ENCODE measurements around the gene SLC4A1AP.
A peak's percentile ranks its signal among the peaks of the same experiment; 100 is the strongest.
"Not testable (repeated sequence)": the region's sequence is repeated elsewhere in the genome, so short reads cannot be mapped to it uniquely, and the experiment has no call there.

SLC4A1AP gene

GRCh38 chr2:27652341-27652740 is 11.3 kb upstream of the SLC4A1AP start:
- DNase-seq: no peak

DNA sequence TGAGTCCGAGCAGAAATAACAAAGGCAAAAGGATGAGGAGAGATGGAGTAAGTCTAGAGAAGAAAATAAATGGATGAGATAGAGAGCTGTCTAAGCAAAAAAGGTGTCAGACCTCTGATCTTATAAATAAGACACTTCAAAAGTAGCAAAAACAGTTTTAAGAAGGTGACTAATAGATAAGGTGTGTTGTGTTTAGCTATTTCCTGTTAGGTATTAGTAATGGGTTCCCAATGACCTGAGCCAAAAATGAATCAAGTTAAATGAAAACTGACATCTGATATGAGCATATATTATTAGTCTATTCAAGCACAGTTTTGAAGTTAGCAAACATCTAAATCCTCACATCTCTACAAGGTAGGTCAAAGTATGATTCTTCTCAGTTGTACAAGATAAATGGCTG is 10.9 kb upstream of the SLC4A1AP start:
- DNase-seq: no peak

DNA sequence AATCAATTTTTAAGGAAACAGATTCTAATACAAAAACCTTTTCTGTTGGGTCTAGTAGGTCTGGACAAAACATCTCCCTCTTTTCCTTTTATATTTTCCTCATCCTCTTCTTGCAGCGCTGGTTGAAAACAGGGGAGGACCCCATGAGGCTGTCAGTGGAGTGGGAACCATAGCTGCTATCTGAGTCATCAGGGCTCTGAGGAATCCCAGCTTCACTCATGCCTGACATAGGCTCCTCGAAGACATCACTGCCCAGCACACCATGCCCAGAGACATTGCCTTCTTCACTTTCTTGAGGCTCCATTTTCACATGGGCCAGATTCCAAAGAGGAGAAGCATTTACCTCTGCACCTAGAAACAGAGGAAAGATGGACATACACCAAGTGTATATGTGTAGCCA is 10.3 kb upstream of the SLC4A1AP start:
- no peak for DNase-seq

DNA sequence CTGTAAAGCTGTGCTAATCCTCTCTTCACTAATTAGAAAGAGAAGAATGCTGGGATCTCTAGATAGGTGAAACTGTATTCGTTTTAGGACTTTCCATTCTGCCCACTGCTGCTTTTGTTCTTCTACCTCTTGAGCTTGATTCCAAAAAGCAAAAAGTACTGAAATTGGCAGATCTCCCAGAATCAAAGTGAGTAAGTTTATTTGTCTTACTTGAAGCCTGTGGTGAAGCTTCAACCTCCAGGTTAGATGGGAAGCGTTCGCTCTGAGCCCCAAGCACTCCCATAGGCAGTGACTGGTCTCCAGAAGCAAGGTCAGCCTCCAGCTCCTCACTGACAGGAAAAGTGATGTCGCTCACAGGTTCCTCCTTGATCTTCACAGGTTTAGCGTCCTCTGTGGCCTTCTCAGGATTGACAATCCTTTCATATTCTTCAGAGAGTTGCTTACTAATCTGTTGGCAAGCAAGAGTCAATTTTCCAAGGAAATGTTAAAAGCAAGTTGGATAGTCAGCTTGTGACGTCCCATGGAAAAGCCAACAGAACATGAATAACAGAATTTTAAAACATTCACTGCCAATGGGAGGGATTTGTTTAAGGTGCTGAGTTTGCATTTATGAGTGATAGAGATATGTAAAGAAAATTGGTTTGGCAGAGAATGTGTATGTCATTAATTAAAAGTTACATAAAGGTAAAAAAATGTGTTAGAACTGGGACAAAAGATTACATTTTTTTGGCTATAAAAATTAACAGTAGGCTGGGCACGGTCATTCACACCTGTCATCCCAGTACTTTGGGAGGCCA is 8.3 kb upstream of the SLC4A1AP start:
- DNase-seq: no peak

DNA sequence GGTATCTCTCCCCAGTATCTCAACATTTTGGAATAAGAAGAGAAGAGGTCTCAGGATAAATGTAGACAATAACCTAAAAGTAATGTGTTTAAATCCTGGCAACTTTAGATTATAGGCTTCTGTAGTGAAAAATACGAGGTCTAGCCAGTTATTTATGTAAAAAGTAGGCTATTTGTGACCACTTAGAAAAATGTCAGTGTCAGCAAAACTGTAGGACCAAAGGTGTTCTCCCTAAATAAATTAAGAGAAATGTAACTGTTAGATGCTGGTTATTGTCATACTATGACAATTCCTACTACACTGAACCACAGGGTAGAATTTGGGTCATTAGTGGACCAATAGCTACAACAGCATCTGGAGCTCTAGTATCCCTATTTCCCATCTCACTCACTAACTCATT is 2.3 kb upstream of the SLC4A1AP start:
- DNase-seq: no peak

DNA sequence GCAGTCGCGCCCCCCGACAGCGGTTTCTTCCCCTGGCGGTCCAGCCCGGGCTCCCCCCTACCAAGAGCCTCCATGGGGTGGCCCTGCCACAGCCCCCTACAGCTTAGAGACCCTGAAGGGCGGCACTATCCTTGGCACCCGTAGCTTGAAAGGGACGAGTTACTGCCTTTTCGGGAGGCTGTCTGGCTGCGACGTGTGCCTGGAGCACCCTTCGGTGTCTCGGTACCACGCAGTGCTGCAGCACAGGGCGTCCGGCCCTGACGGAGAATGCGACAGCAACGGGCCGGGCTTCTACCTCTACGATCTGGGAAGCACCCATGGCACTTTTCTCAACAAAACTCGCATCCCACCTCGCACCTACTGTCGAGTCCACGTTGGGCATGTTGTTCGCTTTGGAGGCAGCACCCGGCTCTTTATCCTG is 475 bp downstream of the SLC4A1AP start:
- no peak for DNase-seq

GRCh38 chr2:27664622-27665363 is 1.1 kb downstream of the SLC4A1AP start:
- no peak for DNase-seq

DNA sequence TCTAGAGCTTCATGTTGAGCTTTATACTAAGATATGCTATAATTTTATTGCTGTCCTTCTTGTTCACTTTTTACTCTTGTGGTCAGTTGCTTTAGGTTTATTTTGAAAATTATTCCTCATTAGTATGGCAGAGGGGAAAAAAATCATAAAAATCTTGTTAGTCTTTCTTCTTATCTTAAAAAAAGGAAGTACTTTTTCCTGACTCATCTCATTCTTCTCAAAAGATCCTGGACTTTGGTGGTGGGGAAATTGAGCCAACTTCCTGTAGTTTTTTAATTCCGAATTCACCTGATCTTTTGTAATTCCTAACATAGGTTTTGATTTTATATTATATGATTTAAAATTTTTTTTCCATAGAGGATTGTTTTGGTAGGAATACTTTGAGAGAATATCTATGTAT is 3.8 kb downstream of the SLC4A1AP start:
- no peak for DNase-seq

GRCh38 chr2:27671235-27671634 is 7.5 kb downstream of the SLC4A1AP start:
- DNase-seq: no peak

DNA sequence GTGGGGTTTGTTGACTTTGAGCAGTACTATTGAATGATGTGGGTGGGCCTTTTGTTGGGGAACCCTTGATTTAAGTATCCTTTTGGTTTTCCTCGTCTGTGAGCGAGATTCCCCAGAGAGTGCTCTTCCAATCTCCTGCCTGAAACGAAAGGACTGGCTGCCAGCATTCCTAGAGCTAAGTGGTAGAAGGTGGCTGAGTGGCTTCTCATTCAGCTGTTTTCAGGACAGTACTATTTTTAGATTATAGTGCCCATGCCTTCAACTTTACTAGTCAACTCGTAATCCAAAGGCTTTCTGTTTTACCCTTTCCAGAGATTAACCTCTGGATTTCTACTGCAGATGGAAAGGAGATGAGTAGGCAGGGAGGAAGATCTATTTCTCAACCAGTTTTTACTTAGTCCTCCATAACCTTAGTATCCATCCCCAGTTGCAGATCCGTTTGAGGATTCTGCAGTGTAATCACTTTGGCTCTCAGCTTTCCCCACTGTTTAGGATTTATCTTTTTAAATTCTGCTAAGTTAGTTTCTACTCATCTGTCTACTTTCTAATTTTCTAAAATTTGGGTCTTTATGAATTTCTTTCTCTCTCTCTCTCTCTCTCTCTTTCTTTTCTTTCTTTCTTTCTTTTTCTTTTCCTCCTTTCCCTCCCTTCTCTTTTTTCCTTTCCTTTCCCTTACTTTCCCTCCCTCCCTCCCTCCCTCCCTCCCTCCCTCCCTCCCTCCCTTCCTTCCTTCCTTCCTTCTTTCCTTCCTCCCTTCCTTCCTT is 9.2 kb downstream of the SLC4A1AP start:
- DNase-seq: no peak

DNA sequence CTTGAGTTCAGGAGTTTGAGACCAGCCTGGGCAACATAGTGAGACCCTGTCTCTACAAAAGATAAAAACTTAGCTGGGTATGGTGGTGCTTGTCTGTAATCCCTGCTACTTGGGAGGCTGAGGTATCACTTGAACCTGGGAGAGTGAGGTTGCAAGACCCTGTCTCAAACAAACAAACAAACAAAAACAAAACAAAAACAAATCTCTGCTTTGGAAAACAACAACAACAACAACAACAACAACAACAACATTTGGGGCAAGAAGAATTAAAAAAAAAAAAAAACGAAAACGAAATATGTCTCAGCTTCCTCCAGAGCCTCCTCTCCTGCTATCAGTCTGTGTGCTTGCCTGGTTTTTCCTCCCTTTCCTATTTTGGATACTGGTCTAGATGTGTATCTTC is 16.9 kb downstream of the SLC4A1AP start:
- DNase-seq: no peak

DNA sequence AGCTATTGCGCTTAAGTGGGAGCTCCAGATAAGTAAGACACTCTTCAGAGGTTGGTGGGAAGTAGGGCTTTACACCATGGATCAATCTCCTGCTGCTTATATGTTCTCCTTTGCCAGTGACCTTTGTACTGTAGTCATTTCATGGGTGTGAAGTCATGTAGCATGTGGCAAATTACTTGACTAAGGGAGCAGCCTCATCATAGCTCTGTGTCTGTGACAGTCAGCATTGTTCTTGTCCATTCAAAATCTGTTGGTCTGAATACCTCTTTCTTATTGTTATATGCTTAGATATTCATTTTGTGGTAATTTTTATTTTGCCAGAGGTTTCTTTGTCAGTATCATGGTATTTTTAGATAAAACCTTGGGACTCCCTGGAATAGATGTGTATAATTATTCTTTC is 18.2 kb downstream of the SLC4A1AP start:
- DNase-seq: no peak

- DNase-seq: not testable (repeated sequence)
Observed at GRCh38 chr2:27682334-27682771, 18.7 kb downstream of the SLC4A1AP start.

GRCh38 chr2:27683390-27684071 is 19.8 kb downstream of the SLC4A1AP start:
- peak; percentile 81 to 93 for DNase-seq

DNA sequence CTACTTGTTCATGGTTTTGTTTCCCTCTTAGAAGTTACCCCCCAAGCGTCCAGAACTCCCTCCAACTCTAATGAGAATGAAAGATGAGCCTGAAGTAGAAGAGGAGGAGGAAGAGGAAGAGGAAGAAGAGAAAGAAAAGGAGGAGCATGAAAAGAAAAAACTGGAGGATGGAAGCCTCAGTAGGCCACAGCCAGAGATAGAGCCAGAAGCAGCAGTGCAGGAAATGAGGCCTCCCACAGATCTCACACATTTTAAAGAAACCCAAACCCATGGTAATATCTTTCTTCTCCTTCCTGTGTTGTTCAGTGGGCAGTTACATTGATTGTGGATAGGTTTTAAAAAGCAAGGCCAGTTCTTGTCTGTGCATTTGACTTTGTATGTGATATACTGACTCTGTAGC is 21.3 kb downstream of the SLC4A1AP start:
- DNase-seq: not testable (repeated sequence)

DNA sequence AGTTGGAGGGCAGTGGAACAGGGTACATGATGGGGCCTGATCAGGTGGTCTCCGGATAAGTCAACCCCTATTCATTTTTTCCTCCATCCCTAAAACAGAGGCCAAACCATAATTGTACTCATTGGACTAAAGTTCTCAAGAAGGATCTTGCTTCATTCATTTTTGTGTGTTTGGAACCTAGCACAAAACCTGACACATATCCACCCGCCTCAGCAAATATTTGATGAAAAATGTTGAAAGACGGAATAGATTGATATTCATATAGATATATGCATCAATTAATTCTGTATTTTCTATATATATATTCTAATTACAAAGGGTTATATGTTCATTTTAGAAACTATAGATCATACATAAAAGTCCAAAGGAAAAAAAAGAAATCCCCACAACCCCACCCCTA is 21.9 kb downstream of the SLC4A1AP start:
- no peak for DNase-seq

- DNase-seq: no peak
Observed at GRCh38 chr2:27687232-27687631, 23.5 kb downstream of the SLC4A1AP start.

DNA sequence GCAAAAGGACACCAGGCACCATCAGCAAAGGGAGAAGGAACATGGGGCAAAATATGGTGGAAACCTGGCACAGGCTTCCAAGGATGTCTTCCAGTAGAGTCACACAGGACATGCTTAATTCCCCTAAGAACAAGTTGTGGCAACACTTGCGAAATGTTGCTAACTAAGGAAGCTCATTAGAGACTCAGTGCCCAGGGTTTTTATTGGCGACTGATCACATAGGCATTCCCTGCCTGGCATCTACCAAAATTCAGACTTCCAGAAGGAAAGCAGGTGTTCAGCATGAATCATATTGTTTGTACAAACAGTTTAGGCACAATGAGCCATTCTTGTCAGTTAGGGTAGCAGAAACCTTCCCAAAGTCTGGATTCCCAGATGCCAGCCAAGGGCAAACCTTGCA is 25.7 kb downstream of the SLC4A1AP start:
- no peak for DNase-seq

- DNase-seq: no peak
Observed at GRCh38 chr2:27690052-27690451, 26.4 kb downstream of the SLC4A1AP start.

DNA sequence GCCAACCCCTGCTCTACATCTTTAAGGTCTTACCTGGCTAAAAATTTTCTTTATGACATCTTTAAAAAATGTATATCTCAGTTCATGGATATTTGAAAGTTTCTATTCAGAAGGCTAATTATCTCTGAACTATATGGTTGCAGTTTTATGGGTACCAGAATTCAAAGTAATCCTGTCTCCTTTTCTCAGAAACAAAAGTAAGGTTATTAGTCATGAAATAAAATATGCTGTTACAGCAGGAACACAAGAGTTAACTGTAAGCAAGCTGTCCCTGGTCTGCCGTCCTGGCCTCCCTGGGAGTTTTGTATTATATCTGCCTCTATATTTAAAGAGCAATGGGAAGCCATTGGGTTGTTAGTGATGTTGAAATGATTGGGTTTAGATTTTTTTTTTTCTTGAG is 34.0 kb downstream of the SLC4A1AP start:
- no peak for DNase-seq

GRCh38 chr2:27701676-27702075 is 38.0 kb downstream of the SLC4A1AP start:
- peak; percentile 5 to 60 for DNase-seq

GRCh38 chr2:27702302-27702701 is 38.6 kb downstream of the SLC4A1AP start:
- DNase-seq: no peak

Data from NCI-H524 (cell line).